Heart right ventricle (tissue), 16 donors: ENCODE measurements around the gene HS1BP3. TPM values are rescaled to one million over a fixed set of nuclear protein-coding genes. Genes with fewer than 3 reads are reported as not detected.

Source experiments
- ATAC-seq, 8 donors: fragments of 200-7000 bp; cut with Tn5 transposase; one replicate each; pipeline ENCODE4 v1.9.1; 2020; ENCODE audit warnings: mild to moderate bottlenecking in 8 of 8, moderate library complexity in 8 of 8, moderate number of reproducible peaks in 1 of 8
- DNase-seq, 2 donors: peaks; one replicate each; pipeline ENCODE4 v3.0.0-alpha.2; 2020
- H3K27ac ChIP-seq, 10 donors: fragments of 200-600 bp; sonication (generic) in 2 of 10; one replicate each; pipeline versions ENCODE4 v1.5.0 to v1.8.0; 2020 to 2022; ENCODE audit warnings: mild to moderate bottlenecking in 3 of 10
- H3K27me3 ChIP-seq, 7 donors: fragments of 200-600 bp; one replicate each; pipeline ENCODE4 v1.8.0; 2021 to 2022; ENCODE audit warnings: mild to moderate bottlenecking in 2 of 7
- H3K36me3 ChIP-seq, 9 donors: fragments of 200-600 bp; sonication (generic) in 1 of 9; one replicate each; pipeline versions ENCODE4 v1.5.0 to v1.8.0; 2020 to 2022; ENCODE audit warnings: mild to moderate bottlenecking in 2 of 9
- H3K4me1 ChIP-seq, 9 donors: fragments of 200-600 bp; sonication (generic) in 1 of 9; one replicate each; pipeline versions ENCODE4 v1.5.0 to v1.8.0; 2020 to 2022; ENCODE audit warnings: mild to moderate bottlenecking in 4 of 9
- H3K4me3 ChIP-seq, 10 donors: fragments of 200-600 bp; sonication (generic) in 2 of 10; one replicate each; pipeline versions ENCODE4 v1.5.0 to v1.8.0; 2020 to 2022; ENCODE audit warnings: mild to moderate bottlenecking in 7 of 10, moderate library complexity in 2 of 10
- H3K9me3 ChIP-seq, 11 donors: fragments of 200-600 bp in 10 of 11; sonication (generic) in 2 of 11; one replicate each; pipeline versions ENCODE4 v1.5.0 to v1.8.0; 2013 to 2022; ENCODE audit warnings: mild to moderate bottlenecking in 2 of 11, control low read depth in 1 of 11, moderate library complexity in 1 of 11
- CTCF ChIP-seq, 9 donors: fragments of 200-600 bp; sonication (generic) in 2 of 9; IDR thresholded peaks; one replicate each; pipeline versions ENCODE4 v1.5.0 to v1.8.0; 2021 to 2022; ENCODE audit warnings: antibody characterized with exemption in 9 of 9, mild to moderate bottlenecking in 5 of 9, moderate library complexity in 1 of 9
- WGBS, 2 donors: extraction: QIAGEN DNeasy Blood & Tissue Kit; methylation state at CpG; one replicate each; pipeline ENCODE4 v1.1.7; 2013; ENCODE audit warnings: inconsistent platforms in 1 of 2; 5-methylcytosine and 5-hydroxymethylcytosine counted together
- intact Hi-C, 10 donors: fragments of 100-400 bp; cut with DNase I; formaldehyde crosslinking; loops; one replicate each; pipeline versions ENCODE4 v1.11.1 to v1.14.2; 2022
- polyA plus RNA-seq, 2 donors: library from polyadenylated mRNA; stranded (reverse); fragments of 200-250 nt; gene quantifications; one replicate each; pipeline ENCODE4 v1.2.3, GENCODE V29; 2013
- total RNA-seq, 10 donors: library from RNA; stranded (reverse); fragmentation: NEBNext Ultra II Directional in 3 of 10; extraction: Animal tissue kit (Norgen Biotek cat#: 25700) in 3 of 10; gene quantifications; one replicate each; pipeline versions ENCODE4 v1.2.1 to v1.2.4, GENCODE V29; 2021 to 2023
- donor health status: Arrhythmogenic right ventricular cardiomyopathy.
- donor health status: ischemic (EF 13 %, LVEDD 7.1; RV severe dilation, severe dysfunction).
- donor health status: healthy with polysubstance abuse.
- donor health status: DM: no; HTN: yes; CAD: no.
- donor health status: DM: no; HTN: no; CAD: no.
- donor health status: ischemic (EF 25% LVEDD 6.9; RV normal size, moderate dysfunction).
- donor health status: ischemic (EF 25% LVEDD 5.7; RV mildly dilated, moderate dysfunction).
- donor health status: healthy.
- donor health status: DM: yes; HTN: yes; CAD: no.
- donor health status: Ischemic cardiomyopathy.
- donor health status: ischemic (EF 35%, LVEDD 5.7; RV mildly dilated, moderate dysfunction).
- donor health status: nonischemic (EF 11% LVEDD 7.7; RV severe dilation, severe dysfunction).
- donor health status: DM: yes; HTN: yes; CAD: no.
- donor health status: PGD.
- donor health status: ischemic (EF 29% LVEDD 5.4; RV normal size, mild dysfunction).
- donor health status: nonischemic (EF 23%, LVEDD 6.1; RV moderate dilation, normal function).

Gene HS1BP3
- total and polyA plus RNA-seq, 12 donors: 11.3 to 26.3 (median 16.5) TPM

- no peak for TF ChIP-seq CTCF (IDR thresholded peaks at IDR 0.05)
- ATAC-seq (no peak), DNase-seq (no peak)
- H3K9me3 ChIP-seq: no peaks in the 10 kb centered on the region
- peaks cover 0 to 73% (median 0%) of the 10 kb centered on the region in 9 donors for H3K36me3 ChIP-seq
- peak overlapping the region in 9 of 10 donors; percentile 60 to 87 (median 75) for H3K27ac ChIP-seq
- no peak overlapping the region for H3K4me3 ChIP-seq
- WGBS, 2 donors: 66 to 67% methylated on average over 9 of the region's 9 CpGs
- intact Hi-C loops: loop anchor here in 8 of 10 donors (1.0 to 10.0 kb wide), 12 partner anchors 32 to 192 kb away; no protein-coding TSS in a partner anchor
- no peaks in the 10 kb centered on the region for H3K27me3 ChIP-seq
- peaks cover 32 to 63% (median 43%) of the 10 kb centered on the region in 9 donors for H3K4me1 ChIP-seq
These were observed 16.3 kb downstream of the HS1BP3 start for GRCh38 chr2:20634507-20635112.

GRCh38 chr2:20633794-20634506 lies 16.9 kb downstream of the HS1BP3 start:
- ATAC-seq: peak in 6 of 8 donors; percentile 2 to 48 (median 31)

GRCh38 chr2:20633001-20633400 lies 17.9 kb downstream of the HS1BP3 start:
- H3K4me1 ChIP-seq: peaks cover 27 to 51% (median 43%) of the 10 kb centered on the region in 9 donors
- DNase-seq: no peak

More at GRCh38 chr2:20633794-20634506, 16.9 kb downstream of the HS1BP3 start:
- Histone ChIP-seq H3K36me3 (peaks cover 0 to 71% (median 0%) of the 10 kb centered on the region in 9 donors), H3K4me1 (peaks cover 32 to 58% (median 43%) of the 10 kb centered on the region in 9 donors), H3K4me3 (no peak overlapping the region), H3K9me3 (no peaks in the 10 kb centered on the region), H3K27ac (peak overlapping the region; percentile 27 to 87 (median 74)), H3K27me3 (no peaks in the 10 kb centered on the region)
- no peak for DNase-seq
- intact Hi-C loops: loop anchor here in 7 of 10 donors (2.0 to 10.0 kb wide), 8 partner anchors 33 to 191 kb away; no protein-coding TSS in a partner anchor
- peak in 1 of 9 donors; percentile 9 for TF ChIP-seq CTCF (IDR thresholded peaks at IDR 0.05)
- 55 to 60% methylated on average over 18 of the region's 18 CpGs for WGBS, 2 donors

More at GRCh38 chr2:20633001-20633400, 17.9 kb downstream of the HS1BP3 start:
- H3K9me3 ChIP-seq: no peaks in the 10 kb centered on the region
- no peak overlapping the region for H3K4me3 ChIP-seq
- no peak for ATAC-seq
- H3K27me3 ChIP-seq: no peaks in the 10 kb centered on the region
- H3K27ac ChIP-seq: peak overlapping the region in 5 of 10 donors; percentile 12 to 87 (median 79)
- no peak for TF ChIP-seq CTCF (IDR thresholded peaks at IDR 0.05)
- H3K36me3 ChIP-seq: peaks cover 0 to 61% (median 0%) of the 10 kb centered on the region in 9 donors
- intact Hi-C loops: loop anchor here in 4 of 10 donors (5.0 to 10.0 kb wide), 4 partner anchors 36 to 108 kb away; no protein-coding TSS in a partner anchor
- WGBS, 2 donors: 96 to 97% methylated on average over 4 of the region's 4 CpGs
